Measurements from ENCODE around the gene FIGN.

FIGN gene

GRCh38 chr2:163551616-163552373 lies 184.0 kb downstream of the FIGN start:
- no peak overlapping the region for H3K4me3 ChIP-seq (ENCODE audit: low read depth in 1 of 2, low read length in 2 of 2)
- no peak overlapping the region for H3K27ac ChIP-seq (ENCODE audit: low read depth, low read length)
- no peaks in the 10 kb centered on the region for H3K27me3 ChIP-seq (ENCODE audit: control insufficient read depth in 1 of 2, insufficient read depth in 2 of 2, low read length in 2 of 2)
- H3K9ac ChIP-seq (ENCODE audit: low read length): no peak overlapping the region
- H3K36me3 ChIP-seq (ENCODE audit: insufficient read depth, low read length): no peaks in the 10 kb centered on the region
- H3K4me1 ChIP-seq (ENCODE audit: insufficient read depth, low read length): no peaks in the 10 kb centered on the region
- H3K9me3 ChIP-seq (ENCODE audit: low read length): no peaks in the 10 kb centered on the region

GRCh38 chr2:163548970-163549369 lies 186.8 kb downstream of the FIGN start:
- no peaks in the 10 kb centered on the region for H3K9me3 ChIP-seq (ENCODE audit: low read length)

More at GRCh38 chr2:163548970-163549369, 186.8 kb downstream of the FIGN start:
- no peak overlapping the region for H3K9ac ChIP-seq (ENCODE audit: low read length)
- no peaks in the 10 kb centered on the region for H3K36me3 ChIP-seq (ENCODE audit: insufficient read depth, low read length)
- no peaks in the 10 kb centered on the region for H3K27me3 ChIP-seq (ENCODE audit: control insufficient read depth in 1 of 2, insufficient read depth in 2 of 2, low read length in 2 of 2)
- no peak overlapping the region for H3K27ac ChIP-seq (ENCODE audit: low read depth, low read length)
- no peak overlapping the region for H3K4me3 ChIP-seq (ENCODE audit: low read depth in 1 of 2, low read length in 2 of 2)
- no peaks in the 10 kb centered on the region for H3K4me1 ChIP-seq (ENCODE audit: insufficient read depth, low read length)
